DND-41 (cell line): ENCODE measurements around the gene NDRG2.

Experiments
- ATAC-seq: fragments of 200-7000 bp; cut with Tn5 transposase; 3 replicates; pipeline ENCODE4 v1.9.1; 2021; ENCODE audit warnings: low read depth; ENCODE audit not compliant: insufficient read depth
- DNase-seq: peaks from one replicate; pipeline ENCODE4 v3.0.0-alpha.2; 2020
- H2AFZ ChIP-seq: 2 replicates; pipeline ENCODE4 v1.6.0; 2012; ENCODE audit warnings: low read depth, low read length
- H3K27ac ChIP-seq: 2 replicates; pipeline ENCODE4 v1.5.1; 2012; ENCODE audit warnings: low read length, inconsistent platforms
- H3K27me3 ChIP-seq: fragments of 200-600 bp; sonication (generic); 2 replicates; pipeline ENCODE4 v1.6.0; 2012; ENCODE audit warnings: low read length, mild to moderate bottlenecking, inconsistent platforms; ENCODE audit not compliant: insufficient read depth, poor library complexity
- H3K36me3 ChIP-seq: 2 replicates; pipeline ENCODE4 v1.5.1; 2012; ENCODE audit warnings: low read length, inconsistent platforms; ENCODE audit not compliant: insufficient read depth
- H3K4me1 ChIP-seq: 2 replicates; pipeline ENCODE4 v1.5.1; 2012; ENCODE audit warnings: mild to moderate bottlenecking, low read length; ENCODE audit not compliant: insufficient read depth
- H3K4me2 ChIP-seq: 2 replicates; pipeline ENCODE4 v1.6.0; 2012; ENCODE audit warnings: mild to moderate bottlenecking, moderate library complexity, low read length, inconsistent platforms; ENCODE audit not compliant: insufficient read depth
- H3K4me3 ChIP-seq, 2 experiments: fragments of 200-600 bp in 1 of 2; shearing (Covaris generic) in 1 of 2; 2 replicates each; pipeline ENCODE4 v1.5.1; 2012 to 2016; ENCODE audit warnings: inconsistent platforms in 2 of 2, low read length in 2 of 2, mild to moderate bottlenecking in 2 of 2, low read depth in 1 of 2, moderate library complexity in 1 of 2
- H3K79me2 ChIP-seq: 2 replicates; pipeline ENCODE4 v1.6.0; 2012; ENCODE audit warnings: low read length, inconsistent platforms; ENCODE audit not compliant: insufficient read depth
- H3K9ac ChIP-seq: 2 replicates; pipeline ENCODE4 v1.6.0; 2012; ENCODE audit warnings: low read depth, mild to moderate bottlenecking, inconsistent platforms, low read length, moderate library complexity
- H3K9me3 ChIP-seq: 2 replicates; pipeline ENCODE4 v1.5.1; 2012; ENCODE audit warnings: low read length, moderate library complexity, mild to moderate bottlenecking, inconsistent platforms; ENCODE audit not compliant: insufficient read depth, severe bottlenecking
- H4K20me1 ChIP-seq: 2 replicates; pipeline ENCODE4 v1.6.0; 2012; ENCODE audit warnings: low read length; ENCODE audit not compliant: insufficient read depth
- CTCF ChIP-seq: IDR thresholded peaks from 2 replicates; pipeline ENCODE4 v1.5.1; 2012; ENCODE audit warnings: borderline replicate concordance, low read length, moderate library complexity, mild to moderate bottlenecking; ENCODE audit not compliant: poor library complexity, severe bottlenecking; ENCODE audit errors: extremely low read depth
- EZH2 ChIP-seq: IDR thresholded peaks from 3 replicates; pipeline ENCODE4 v1.6.1; 2012; ENCODE audit warnings: borderline replicate concordance, low read depth, mild to moderate bottlenecking, moderate library complexity, low read length, inconsistent platforms; ENCODE audit not compliant: severe bottlenecking

Gene NDRG2

GRCh38 chr14:21030531-21030930 is 5.7 kb upstream of the NDRG2 start:
- ATAC-seq = no peak
- TF ChIP-seq CTCF = no peak
- TF ChIP-seq EZH2 = no peak
- peaks cover 30% of the 10 kb centered on the region for H3K27me3 ChIP-seq

GRCh38 chr14:21029917-21030316 is 5.1 kb upstream of the NDRG2 start, which contains the start of gene TPPP2:
Gene TPPP2, plus strand, starts transcription at chr14:21030217. Its CDS starts 365 bp downstream, at chr14:21030582.
- no peak for TF ChIP-seq CTCF
- no peak for TF ChIP-seq EZH2
- no peak for ATAC-seq
- H3K27me3 ChIP-seq = peaks cover 27% of the 10 kb centered on the region
- DNase-seq = no peak
- no peak within 1 kb of the TSS for H3K27ac ChIP-seq
- H3K4me3 ChIP-seq = no peak within 1 kb of the TSS
- H3K9ac ChIP-seq = no peak within 1 kb of the TSS
- H3K4me1 ChIP-seq = peaks cover 5% of the 10 kb centered on the region
- H3K36me3 ChIP-seq = no peaks in the 10 kb centered on the region
- H3K79me2 ChIP-seq = no peaks in the 10 kb centered on the region
- no peaks in the 10 kb centered on the region for H4K20me1 ChIP-seq
- no peak within 1 kb of the TSS for H2AFZ ChIP-seq
- no peaks in the 10 kb centered on the region for H3K9me3 ChIP-seq
- H3K4me2 ChIP-seq = no peak within 1 kb of the TSS

More at GRCh38 chr14:21030531-21030930, 5.7 kb upstream of the NDRG2 start:
- no peak overlapping the region for H3K27ac ChIP-seq
- H3K4me3 ChIP-seq = no peak overlapping the region
- no peak overlapping the region for H2AFZ ChIP-seq
- peaks cover under 1% of the 10 kb centered on the region for H3K4me1 ChIP-seq
- H4K20me1 ChIP-seq = no peaks in the 10 kb centered on the region
- H3K79me2 ChIP-seq = no peaks in the 10 kb centered on the region
- DNase-seq = no peak
- no peak overlapping the region for H3K4me2 ChIP-seq
- no peak overlapping the region for H3K9ac ChIP-seq
- H3K9me3 ChIP-seq = no peaks in the 10 kb centered on the region
- H3K36me3 ChIP-seq = no peaks in the 10 kb centered on the region

GRCh38 chr14:21026988-21027315 is 2.1 kb upstream of the NDRG2 start:
- Histone ChIP-seq H3K79me2 (no peaks in the 10 kb centered on the region), H3K27ac (no peak overlapping the region), H3K27me3 (peaks cover 16% of the 10 kb centered on the region), H3K36me3 (no peaks in the 10 kb centered on the region), H4K20me1 (no peaks in the 10 kb centered on the region), H3K9ac (no peak overlapping the region), H3K4me1 (peaks cover 17% of the 10 kb centered on the region), H2AFZ (no peak overlapping the region), H3K4me2 (no peak overlapping the region), H3K4me3 (no peak overlapping the region), H3K9me3 (no peaks in the 10 kb centered on the region)
- DNase-seq (no peak), ATAC-seq (no peak)
- no peak for TF ChIP-seq CTCF
- TF ChIP-seq EZH2 = no peak

GRCh38 chr14:21026274-21026987 is 1.6 kb upstream of the NDRG2 start:
- Histone ChIP-seq H3K9ac (no peak overlapping the region), H3K4me1 (peaks cover 17% of the 10 kb centered on the region), H3K27ac (no peak overlapping the region), H2AFZ (no peak overlapping the region), H3K4me3 (no peak overlapping the region), H3K9me3 (no peaks in the 10 kb centered on the region), H3K27me3 (peaks cover 11% of the 10 kb centered on the region), H4K20me1 (no peaks in the 10 kb centered on the region), H3K79me2 (no peaks in the 10 kb centered on the region), H3K4me2 (no peak overlapping the region), H3K36me3 (no peaks in the 10 kb centered on the region)
- no peak for ATAC-seq
- no peak for DNase-seq
- TF ChIP-seq EZH2 (no peak), CTCF (no peak)
